Measurements from ENCODE around the gene SLC25A30.
"Not testable (repeated sequence)": the region's sequence is repeated elsewhere in the genome, so short reads cannot be mapped to it uniquely, and the experiment has no call there.

DNA sequence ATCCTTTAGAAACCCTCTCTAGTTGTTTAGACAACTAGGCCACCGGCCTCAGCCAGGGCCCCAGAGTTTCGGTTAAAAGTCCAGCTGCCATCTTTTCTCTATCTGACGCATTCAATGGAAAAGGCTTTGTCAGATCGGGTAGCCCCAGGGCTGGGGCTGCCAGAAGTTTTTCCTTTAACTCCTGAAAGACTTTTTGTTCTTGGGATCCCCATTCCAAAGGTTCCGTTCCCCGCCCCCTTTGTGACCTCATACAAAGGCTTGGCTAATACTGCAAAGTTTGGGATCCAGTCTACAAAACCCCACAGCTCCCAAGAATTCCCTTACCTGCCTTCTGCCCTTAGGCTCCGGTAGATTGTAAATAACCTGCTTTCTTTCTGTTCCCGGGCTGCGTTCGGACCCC, 38.7 kb downstream of the SLC25A30 start:
- TF ChIP-seq, protein P1, sequence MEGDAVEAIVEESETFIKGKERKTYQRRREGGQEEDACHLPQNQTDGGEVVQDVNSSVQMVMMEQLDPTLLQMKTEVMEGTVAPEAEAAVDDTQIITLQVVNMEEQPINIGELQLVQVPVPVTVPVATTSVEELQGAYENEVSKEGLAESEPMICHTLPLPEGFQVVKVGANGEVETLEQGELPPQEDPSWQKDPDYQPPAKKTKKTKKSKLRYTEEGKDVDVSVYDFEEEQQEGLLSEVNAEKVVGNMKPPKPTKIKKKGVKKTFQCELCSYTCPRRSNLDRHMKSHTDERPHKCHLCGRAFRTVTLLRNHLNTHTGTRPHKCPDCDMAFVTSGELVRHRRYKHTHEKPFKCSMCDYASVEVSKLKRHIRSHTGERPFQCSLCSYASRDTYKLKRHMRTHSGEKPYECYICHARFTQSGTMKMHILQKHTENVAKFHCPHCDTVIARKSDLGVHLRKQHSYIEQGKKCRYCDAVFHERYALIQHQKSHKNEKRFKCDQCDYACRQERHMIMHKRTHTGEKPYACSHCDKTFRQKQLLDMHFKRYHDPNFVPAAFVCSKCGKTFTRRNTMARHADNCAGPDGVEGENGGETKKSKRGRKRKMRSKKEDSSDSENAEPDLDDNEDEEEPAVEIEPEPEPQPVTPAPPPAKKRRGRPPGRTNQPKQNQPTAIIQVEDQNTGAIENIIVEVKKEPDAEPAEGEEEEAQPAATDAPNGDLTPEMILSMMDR (IDR thresholded peaks at IDR 0.05; ENCODE audit: insufficient read depth, low read length), result not testable (repeated sequence)
- TF ChIP-seq POLR2AphosphoS5 (IDR thresholded peaks at IDR 0.05; ENCODE audit: low read depth), result not testable (repeated sequence)

All from HL-60 (cell line).